Measurements from ENCODE around the gene RFX4. TPM values are rescaled to one million over a fixed set of nuclear protein-coding genes. Genes with fewer than 3 reads are reported as not detected.

The RFX4 gene
- total RNA-seq, 4 donors from 2014 or later: not detected

- H3K27ac ChIP-seq: no peak overlapping the region
- no peak for TF ChIP-seq CTCF (IDR thresholded peaks at IDR 0.05)
- H3K27me3 ChIP-seq: peaks cover 31% of the 10 kb centered on the region
- no peak overlapping the region for H3K4me3 ChIP-seq
- H3K36me3 ChIP-seq: no peaks in the 10 kb centered on the region
- H3K4me1 ChIP-seq: no peaks in the 10 kb centered on the region
- intact Hi-C loops (cut with DNase I; ENCODE audit: low total_unique reads): no loop called here
- WGBS, 2 donors (ENCODE audit: low coverage in 1 of 2): 73% methylated on average over 9 of the region's 9 CpGs
- peaks cover 0 to under 1% of the 10 kb centered on the region in 2 donors for H3K9me3 ChIP-seq
- no peak for DNase-seq
- in situ Hi-C loops (cut with MboI; ENCODE audit: low pct_ligation_motif_present in 1 of 4, low pct_unique_long_range_greater_than_20kb in 1 of 4, low sequenced_read_pairs in 3 of 4): no loop called here
These were observed 18.0 kb upstream of the RFX4 start for GRCh38 chr12:106564678-106565329.

DNA sequence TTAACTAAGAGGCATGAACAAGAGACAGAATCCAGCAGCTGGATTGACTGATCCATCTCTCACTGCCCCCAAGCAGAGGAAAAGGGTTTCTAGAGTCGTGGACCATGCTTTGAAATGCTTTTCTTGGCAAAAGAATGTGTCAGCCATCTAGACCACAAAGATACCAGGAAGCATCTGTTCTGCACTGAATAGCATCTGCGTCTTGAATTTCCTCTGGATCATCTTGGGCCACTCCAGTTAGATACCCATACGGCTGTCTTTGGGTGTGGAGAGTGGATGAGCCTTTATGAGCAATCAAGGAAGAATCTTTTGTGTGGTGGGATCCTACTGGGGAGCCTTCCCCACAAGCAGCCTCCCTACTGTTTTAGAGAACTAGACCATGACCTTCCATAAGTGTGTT, 16.0 kb upstream of the RFX4 start:
- DNase-seq: no peak
- in situ Hi-C loops (cut with MboI; ENCODE audit: low pct_ligation_motif_present in 1 of 4, low pct_unique_long_range_greater_than_20kb in 1 of 4, low sequenced_read_pairs in 3 of 4): no loop called here
- no peak for TF ChIP-seq CTCF (IDR thresholded peaks at IDR 0.05)
- TF ChIP-seq POLR2AphosphoS5 (IDR thresholded peaks at IDR 0.05): no peak
- TF ChIP-seq POLR2A (IDR thresholded peaks at IDR 0.05): no peak
- no peak for TF ChIP-seq EP300 (IDR thresholded peaks at IDR 0.05; ENCODE audit: low read depth)
- intact Hi-C loops (cut with DNase I; ENCODE audit: low total_unique reads): no loop called here
- no peaks in the 10 kb centered on the region for H3K36me3 ChIP-seq
- H3K27ac ChIP-seq: no peak overlapping the region
- 40 to 68% methylated on average over 1 to 3 of the region's 3 CpGs for WGBS, 2 donors (ENCODE audit: low coverage in 1 of 2)
- peaks cover 31% of the 10 kb centered on the region for H3K27me3 ChIP-seq
- H3K9me3 ChIP-seq: no peaks in the 10 kb centered on the region
- H3K4me1 ChIP-seq: no peaks in the 10 kb centered on the region
- H3K4me3 ChIP-seq: no peak overlapping the region

- intact Hi-C loops (cut with DNase I; ENCODE audit: low total_unique reads): no loop called here
These were observed 9.6 kb upstream of the RFX4 start for GRCh38 chr12:106573239-106573638.

GRCh38 chr12:106576848-106577247, 6.0 kb upstream of the RFX4 start:
- no peak overlapping the region for H3K27ac ChIP-seq
- 91 to 92% methylated on average over 2 of the region's 2 CpGs for WGBS, 2 donors (ENCODE audit: low coverage in 1 of 2)
- H3K36me3 ChIP-seq: no peaks in the 10 kb centered on the region
- no peak for DNase-seq
- in situ Hi-C loops (cut with MboI; ENCODE audit: low pct_ligation_motif_present in 1 of 4, low pct_unique_long_range_greater_than_20kb in 1 of 4, low sequenced_read_pairs in 3 of 4): no loop called here
- no peaks in the 10 kb centered on the region for H3K9me3 ChIP-seq
- no peak overlapping the region for H3K4me3 ChIP-seq
- H3K27me3 ChIP-seq: peaks cover 70% of the 10 kb centered on the region
- intact Hi-C loops (cut with DNase I; ENCODE audit: low total_unique reads): no loop called here
- TF ChIP-seq POLR2AphosphoS5 (IDR thresholded peaks at IDR 0.05) (no peak), POLR2A (IDR thresholded peaks at IDR 0.05) (no peak), CTCF (IDR thresholded peaks at IDR 0.05) (no peak), EP300 (IDR thresholded peaks at IDR 0.05; ENCODE audit: low read depth) (no peak)
- peaks cover 0 to 11% (median 10%) of the 10 kb centered on the region in 4 donors for H3K4me1 ChIP-seq

More at GRCh38 chr12:106573239-106573638, 9.6 kb upstream of the RFX4 start:
- in situ Hi-C loops (cut with MboI; ENCODE audit: low pct_ligation_motif_present in 1 of 4, low pct_unique_long_range_greater_than_20kb in 1 of 4, low sequenced_read_pairs in 3 of 4): no loop called here
- no peak overlapping the region for H3K4me3 ChIP-seq
- no peak for TF ChIP-seq EP300 (IDR thresholded peaks at IDR 0.05; ENCODE audit: low read depth)
- no peak for TF ChIP-seq POLR2AphosphoS5 (IDR thresholded peaks at IDR 0.05)
- TF ChIP-seq CTCF (IDR thresholded peaks at IDR 0.05): no peak
- TF ChIP-seq POLR2A (IDR thresholded peaks at IDR 0.05): no peak
- H3K4me1 ChIP-seq: no peaks in the 10 kb centered on the region
- H3K9me3 ChIP-seq: no peaks in the 10 kb centered on the region
- no peaks in the 10 kb centered on the region for H3K36me3 ChIP-seq
- DNase-seq: no peak
- no peak overlapping the region for H3K27ac ChIP-seq
- H3K27me3 ChIP-seq: peaks cover 34% of the 10 kb centered on the region
